HEK293 (cell line): Measurements from ENCODE around the gene DPH7.
A peak's percentile ranks its signal among the peaks of the same experiment; 100 is the strongest.
"Not testable (repeated sequence)": the region's sequence is repeated elsewhere in the genome, so short reads cannot be mapped to it uniquely, and the experiment has no call there.

Experiments used
- CTCF ChIA-PET: fragments of 350-600 bp; formaldehyde crosslinking; extraction: SDS; loops from one replicate; lab custom pipeline; 2021; ENCODE audit warnings: antibody characterized with exemption; lab: Yijun Ruan, JAX
- POLR2A ChIA-PET: fragments of 300-600 bp; formaldehyde crosslinking; extraction: SDS; loops from one replicate; lab custom pipeline; 2020; ENCODE audit warnings: antibody characterized with exemption, inconsistent platforms; lab: Yijun Ruan, JAX
- H3K27ac ChIP-seq: fragments of 200-500 bp; sonication (Bioruptor generic); 2 replicates; pipeline ENCODE4 v1.5.1; 2014; ENCODE audit warnings: low read depth, low read length, control low read depth, inconsistent platforms; ENCODE audit errors: extremely low read depth
- H3K36me3 ChIP-seq, 2 experiments: fragments of 200-500 bp in 1 of 2; sonication (Bioruptor generic) in 1 of 2; 1 replicate in 1 of 2; 2 replicates in 1 of 2; pipeline ENCODE4 v1.5.1; 2014 to 2017; ENCODE audit warnings: inconsistent platforms in 2 of 2, low read length in 2 of 2; ENCODE audit not compliant: control insufficient read depth in 2 of 2, insufficient read depth in 1 of 2
- H3K4me1 ChIP-seq: fragments of 200-500 bp; sonication (Bioruptor generic); 2 replicates; pipeline ENCODE4 v1.5.1; 2014; ENCODE audit warnings: mild to moderate bottlenecking, low read length, inconsistent platforms; ENCODE audit not compliant: control insufficient read depth, insufficient read depth
- H3K4me3 ChIP-seq: 2 replicates; pipeline ENCODE4 v1.5.1; 2011; ENCODE audit warnings: low read depth, mild to moderate bottlenecking, control low read depth, low read length, moderate library complexity
- H3K9me3 ChIP-seq: fragments of 200-500 bp; sonication (Bioruptor generic); 2 replicates; pipeline ENCODE4 v1.5.1; 2014; ENCODE audit warnings: low read depth, low read length, inconsistent platforms; ENCODE audit not compliant: control insufficient read depth, insufficient read depth
- HIC1 ChIP-seq: fragments of 450-650 bp; formaldehyde crosslinking; IDR thresholded peaks from 2 replicates; pipeline ENCODE4 v1.5.1; 2016; ENCODE audit warnings: missing biosample characterization, missing genetic modification characterization
- PRDM6 ChIP-seq: fragments of 450-650 bp; formaldehyde crosslinking; IDR thresholded peaks from 2 replicates; pipeline ENCODE4 v1.5.1; 2017; ENCODE audit warnings: missing biosample characterization, missing genetic modification characterization
- ZBTB21 ChIP-seq: fragments of 450-650 bp; formaldehyde crosslinking; IDR thresholded peaks from 2 replicates; pipeline ENCODE4 v1.5.1; 2017; ENCODE audit warnings: missing biosample characterization, missing genetic modification characterization
- ZNF10 ChIP-seq: fragments of 450-650 bp; formaldehyde crosslinking; IDR thresholded peaks from 2 replicates; pipeline ENCODE4 v1.5.1; 2017; ENCODE audit warnings: missing biosample characterization, missing genetic modification characterization
- ZNF174 ChIP-seq: fragments of 450-650 bp; formaldehyde crosslinking; IDR thresholded peaks from 2 replicates; pipeline ENCODE4 v1.5.0; 2017; ENCODE audit warnings: missing biosample characterization, mild to moderate bottlenecking, missing genetic modification characterization
- ZNF202 ChIP-seq: fragments of 450-650 bp; formaldehyde crosslinking; IDR thresholded peaks from 2 replicates; pipeline ENCODE4 v1.5.1; 2016; ENCODE audit warnings: missing biosample characterization, missing genetic modification characterization, borderline replicate concordance
- ZNF48 ChIP-seq: fragments of 450-650 bp; formaldehyde crosslinking; IDR thresholded peaks from 2 replicates; pipeline ENCODE4 v1.5.1; 2016; ENCODE audit warnings: missing biosample characterization, missing genetic modification characterization
- ZNF555 ChIP-seq: fragments of 450-650 bp; formaldehyde crosslinking; conservative IDR thresholded peaks from 2 replicates; pipeline ENCODE4 v1.5.1; 2017; ENCODE audit warnings: missing biosample characterization, mild to moderate bottlenecking, missing genetic modification characterization, inconsistent platforms
- ZNF660 ChIP-seq: fragments of 450-650 bp; IDR thresholded peaks from 2 replicates; pipeline ENCODE4 v1.5.1; 2018; ENCODE audit warnings: missing biosample characterization, mild to moderate bottlenecking, missing genetic modification characterization

DPH7 gene

GRCh38 chr9:137516144-137516917 is 62.4 kb downstream of the DPH7 start:
- no peak overlapping the region for H3K27ac ChIP-seq
- ChIA-PET CTCF (interaction anchor here (0.8 kb wide), 1 partner anchor 15 kb away, joined by 3 read pairs; no protein-coding TSS in a partner anchor), POLR2A (no interaction called here)
- H3K4me3 ChIP-seq: no peak overlapping the region
- no peaks in the 10 kb centered on the region for H3K9me3 ChIP-seq
- TF ChIP-seq ZNF555: no peak
- TF ChIP-seq HIC1 (tag by site-specific recombination): 0 out of 2 replicates have a peak, but pooled peaks have one; percentile 49
- no peaks in the 10 kb centered on the region for H3K4me1 ChIP-seq
- H3K36me3 ChIP-seq: no peaks in the 10 kb centered on the region

GRCh38 chr9:137515338-137515724 is 63.4 kb downstream of the DPH7 start:
- POLR2A ChIA-PET: no interaction called here
- no peak overlapping the region for H3K27ac ChIP-seq
- no peaks in the 10 kb centered on the region for H3K36me3 ChIP-seq
- no peaks in the 10 kb centered on the region for H3K9me3 ChIP-seq
- TF ChIP-seq ZNF48: no peak
- 0 out of 2 replicates have a peak, but pooled peaks have one; percentile 53 for TF ChIP-seq ZNF10 (tag by site-specific recombination)
- H3K4me3 ChIP-seq: no peak overlapping the region
- CTCF ChIA-PET: no interaction called here
- no peaks in the 10 kb centered on the region for H3K4me1 ChIP-seq

GRCh38 chr9:137514691-137515337 is 63.9 kb downstream of the DPH7 start:
- TF ChIP-seq PRDM6 (tag by site-specific recombination): no peak
- no peak for TF ChIP-seq ZBTB21 (tag by site-specific recombination)
- peak; percentile 60 for TF ChIP-seq HIC1 (tag by site-specific recombination)
- no peak for TF ChIP-seq ZNF202
- no peak for TF ChIP-seq ZNF660 (tag by site-specific recombination)
- no peak for TF ChIP-seq ZNF174 (tag by site-specific recombination)
- H3K4me1 ChIP-seq: no peaks in the 10 kb centered on the region
- no peaks in the 10 kb centered on the region for H3K36me3 ChIP-seq
- no peak overlapping the region for H3K4me3 ChIP-seq
- H3K9me3 ChIP-seq: no peaks in the 10 kb centered on the region
- H3K27ac ChIP-seq: no peak overlapping the region
- POLR2A ChIA-PET: no interaction called here
- CTCF ChIA-PET: no interaction called here

- H3K4me1 ChIP-seq, H3K9me3 ChIP-seq, POLR2A ChIA-PET, H3K36me3 ChIP-seq, H3K27ac ChIP-seq, H3K4me3 ChIP-seq: not testable (repeated sequence)
- CTCF ChIA-PET: interaction anchor here (0.5 kb wide), 1 partner anchor 46 kb away, joined by 3 read pairs; no protein-coding TSS in a partner anchor
Measured at GRCh38 chr9:137513801-137514570, 64.7 kb downstream of the DPH7 start.

GRCh38 chr9:137513136-137513535 is 65.6 kb downstream of the DPH7 start:
- CTCF ChIA-PET: interaction anchor here (0.6 kb wide), 1 partner anchor 486 kb away, joined by 3 read pairs; no protein-coding TSS in a partner anchor
- H3K36me3 ChIP-seq, POLR2A ChIA-PET, H3K27ac ChIP-seq, H3K9me3 ChIP-seq, H3K4me1 ChIP-seq, H3K4me3 ChIP-seq: not testable (repeated sequence)
